ENCODE measurements around the gene SPATA31D1. TPM values are rescaled to one million over a fixed set of nuclear protein-coding genes. Genes with fewer than 3 reads are reported as not detected.

SPATA31D1 gene
- polyA plus RNA-seq, 1 experiment = not detected

GRCh38 chr9:81968026-81968425 is 20.5 kb upstream of the SPATA31D1 start:
- H3K36me3 ChIP-seq (ENCODE audit: control insufficient read depth, insufficient read depth, low read length) = no peaks in the 10 kb centered on the region
- peaks cover 2% of the 10 kb centered on the region; the same call in 1 of the 2 replicates for H3K27me3 ChIP-seq (ENCODE audit: control insufficient read depth, insufficient read depth, low read length)
- no peak overlapping the region for H3K4me3 ChIP-seq (ENCODE audit: low read depth, low read length)
- ChIA-PET CTCF (no interaction called here), POLR2A (no interaction called here)
- no peak for DNase-seq (ENCODE audit: low read depth)
- no peak for TF ChIP-seq CTCF (IDR thresholded peaks at IDR 0.05; ENCODE audit: insufficient read depth, low read depth, low read length)

- H3K36me3 ChIP-seq (ENCODE audit: control insufficient read depth, insufficient read depth, low read length) = no peaks in the 10 kb centered on the region
- no peak overlapping the region for H3K4me3 ChIP-seq (ENCODE audit: low read depth, low read length)
- POLR2A ChIA-PET = no interaction called here
- TF ChIP-seq CTCF (IDR thresholded peaks at IDR 0.05; ENCODE audit: insufficient read depth, low read depth, low read length) = no peak
- peaks cover 2% of the 10 kb centered on the region; the same call in 1 of the 2 replicates for H3K27me3 ChIP-seq (ENCODE audit: control insufficient read depth, insufficient read depth, low read length)
- CTCF ChIA-PET = interaction anchor here (1.8 to 1.9 kb wide), 2 partner anchors 10 to 19 kb away, joined by 4 read pairs; no protein-coding TSS in a partner anchor
- no peak for DNase-seq (ENCODE audit: low read depth)
Measured at GRCh38 chr9:81969971-81970370, 18.6 kb upstream of the SPATA31D1 start.

- no peak for TF ChIP-seq CTCF (IDR thresholded peaks at IDR 0.05; ENCODE audit: insufficient read depth, low read depth, low read length)
- no peak for DNase-seq (ENCODE audit: low read depth)
- Histone ChIP-seq H3K36me3 (ENCODE audit: control insufficient read depth, insufficient read depth, low read length) (no peaks in the 10 kb centered on the region), H3K4me3 (ENCODE audit: low read depth, low read length) (no peak overlapping the region), H3K27me3 (ENCODE audit: control insufficient read depth, insufficient read depth, low read length) (peaks cover 2% of the 10 kb centered on the region; the same call in 1 of the 2 replicates)
- ChIA-PET CTCF (interaction anchor here (1.8 kb wide), 1 partner anchor 8 kb away, joined by 4 read pairs; no protein-coding TSS in a partner anchor), POLR2A (no interaction called here)
Measured at GRCh38 chr9:81971727-81972126, 16.8 kb upstream of the SPATA31D1 start.

GRCh38 chr9:81974764-81975163 is 13.8 kb upstream of the SPATA31D1 start:
- CTCF ChIA-PET = no interaction called here
- POLR2A ChIA-PET = no interaction called here

GRCh38 chr9:81976351-81976750 is 12.2 kb upstream of the SPATA31D1 start:
- DNase-seq (ENCODE audit: low read depth) = no peak
- Histone ChIP-seq H3K36me3 (ENCODE audit: control insufficient read depth, insufficient read depth, low read length) (no peaks in the 10 kb centered on the region), H3K4me3 (ENCODE audit: low read depth, low read length) (no peak overlapping the region), H3K27me3 (ENCODE audit: control insufficient read depth, insufficient read depth, low read length) (no peaks in the 10 kb centered on the region)
- ChIA-PET CTCF (no interaction called here), POLR2A (no interaction called here)
- TF ChIP-seq CTCF (IDR thresholded peaks at IDR 0.05; ENCODE audit: insufficient read depth, low read depth, low read length) = no peak

More at GRCh38 chr9:81974764-81975163, 13.8 kb upstream of the SPATA31D1 start:
- no peak overlapping the region for H3K4me3 ChIP-seq (ENCODE audit: low read depth, low read length)
- no peaks in the 10 kb centered on the region for H3K27me3 ChIP-seq (ENCODE audit: control insufficient read depth, insufficient read depth, low read length)
- no peak for TF ChIP-seq CTCF (IDR thresholded peaks at IDR 0.05; ENCODE audit: insufficient read depth, low read depth, low read length)
- H3K36me3 ChIP-seq (ENCODE audit: control insufficient read depth, insufficient read depth, low read length) = no peaks in the 10 kb centered on the region
- no peak for DNase-seq (ENCODE audit: low read depth)
